Astrocyte of the cerebellum (primary cell): ENCODE data around the gene STIM2.

Source experiments
- DNase-seq: peaks from one replicate; pipeline ENCODE4 v3.0.0-alpha.2; 2011; ENCODE audit warnings: low read depth
- H3K4me3 ChIP-seq: 2 replicates; pipeline ENCODE4 v1.5.1; 2011; ENCODE audit warnings: mild to moderate bottlenecking, low read depth, low read length, moderate library complexity
- CTCF ChIP-seq: IDR thresholded peaks from 2 replicates; pipeline ENCODE4 v1.5.1; 2012; ENCODE audit warnings: low read length, low read depth, moderate library complexity, mild to moderate bottlenecking; ENCODE audit errors: missing control alignments
- in situ Hi-C: cut with HindIII; loops from 2 replicates; pipeline ENCODE4 v1.10.0; 2017; ENCODE audit warnings: low sequenced_read_pairs

The STIM2 gene

GRCh38 chr4:26993539-26993938 is 132.9 kb downstream of the STIM2 start:
- no peak for TF ChIP-seq CTCF
- in situ Hi-C loops: no loop called here
- DNase-seq: no peak
- no peak overlapping the region for H3K4me3 ChIP-seq

- H3K4me3 ChIP-seq: no peak overlapping the region
- in situ Hi-C loops: no loop called here
- DNase-seq: no peak
- TF ChIP-seq CTCF: no peak
These were observed 133.3 kb downstream of the STIM2 start for GRCh38 chr4:26993967-26994366.

- in situ Hi-C loops: no loop called here
- DNase-seq: no peak
- no peak for TF ChIP-seq CTCF
- H3K4me3 ChIP-seq: no peak overlapping the region
These were observed 134.7 kb downstream of the STIM2 start for GRCh38 chr4:26995316-26995715.

- in situ Hi-C loops: no loop called here
- no peak for DNase-seq
- no peak overlapping the region for H3K4me3 ChIP-seq
- no peak for TF ChIP-seq CTCF
These were observed 136.1 kb downstream of the STIM2 start for GRCh38 chr4:26996745-26997144.

- DNase-seq: no peak
- H3K4me3 ChIP-seq: no peak overlapping the region
- in situ Hi-C loops: loop anchor here (10.0 kb wide), 1 partner anchor 545 kb away; no protein-coding TSS in a partner anchor
- no peak for TF ChIP-seq CTCF
These were observed 139.0 kb downstream of the STIM2 start for GRCh38 chr4:26999689-27000088.

GRCh38 chr4:27000122-27000521 is 139.5 kb downstream of the STIM2 start:
- H3K4me3 ChIP-seq: no peak overlapping the region
- TF ChIP-seq CTCF: no peak
- DNase-seq: no peak
- in situ Hi-C loops: loop anchor here (10.0 kb wide), 1 partner anchor 545 kb away; no protein-coding TSS in a partner anchor

GRCh38 chr4:27000820-27001219 is 140.2 kb downstream of the STIM2 start:
- H3K4me3 ChIP-seq: no peak overlapping the region
- TF ChIP-seq CTCF: peak; percentile 35
- in situ Hi-C loops: loop anchor here (10.0 kb wide), 1 partner anchor 546 kb away; no protein-coding TSS in a partner anchor
- DNase-seq: no peak
